Memory B cell (primary cell): ENCODE results near the gene KISS1R.
"Not testable (repeated sequence)": the region's sequence is repeated elsewhere in the genome, so short reads cannot be mapped to it uniquely, and the experiment has no call there.

Source experiments
- ATAC-seq: fragments of 150-1000 bp; cut with Tn5 transposase; 2 replicates; pipeline ENCODE4 v1.10.0; 2021; ENCODE audit warnings: low read depth, mild to moderate bottlenecking, moderate library complexity
- DNase-seq, 2 donors: peaks; one replicate each; pipeline ENCODE4 v3.0.0; 2022; ENCODE audit warnings: low spot score in 2 of 2
- H3K27ac Mint-ChIP-seq: one replicate; pipeline ENCODE4 v1.8.0; 2022; ENCODE audit warnings: mild to moderate bottlenecking, moderate library complexity, mixed read lengths
- H3K27me3 Mint-ChIP-seq: one replicate; pipeline ENCODE4 v1.8.0; 2022; ENCODE audit warnings: mixed read lengths
- H3K36me3 Mint-ChIP-seq: one replicate; pipeline ENCODE4 v1.8.0; 2022; ENCODE audit warnings: mild to moderate bottlenecking, mixed read lengths
- H3K4me1 Mint-ChIP-seq: one replicate; pipeline ENCODE4 v1.8.0; 2022; ENCODE audit warnings: mixed read lengths
- H3K4me3 Mint-ChIP-seq: one replicate; pipeline ENCODE4 v1.8.0; 2022; ENCODE audit warnings: mild to moderate bottlenecking, moderate library complexity, mixed read lengths
- H3K9me3 Mint-ChIP-seq: one replicate; pipeline ENCODE4 v1.8.0; 2022; ENCODE audit warnings: mixed read lengths

The KISS1R gene

GRCh38 chr19:950352-951066, 33.4 kb downstream of the KISS1R start:
- ATAC-seq (no peak), DNase-seq (no peak)
- H3K4me3 Mint-ChIP-seq = peak overlapping the region; percentile 54
- peak overlapping the region; percentile 89 for H3K27ac Mint-ChIP-seq
- H3K36me3 Mint-ChIP-seq = no peaks in the 10 kb centered on the region
- H3K4me1 Mint-ChIP-seq = peaks cover 26% of the 10 kb centered on the region
- no peaks in the 10 kb centered on the region for H3K9me3 Mint-ChIP-seq
- no peaks in the 10 kb centered on the region for H3K27me3 Mint-ChIP-seq

- H3K27me3 Mint-ChIP-seq = no peaks in the 10 kb centered on the region
- peaks cover 23% of the 10 kb centered on the region for H3K4me1 Mint-ChIP-seq
- H3K4me3 Mint-ChIP-seq = peak overlapping the region; percentile 77
- ATAC-seq (no peak), DNase-seq (no peak)
- peak overlapping the region; percentile 75 for H3K27ac Mint-ChIP-seq
- no peaks in the 10 kb centered on the region for H3K9me3 Mint-ChIP-seq
- H3K36me3 Mint-ChIP-seq = no peaks in the 10 kb centered on the region
Observed at GRCh38 chr19:952049-952679, 35.0 kb downstream of the KISS1R start.

- Mint-ChIP-seq H3K9me3 (no peaks in the 10 kb centered on the region), H3K27me3 (no peaks in the 10 kb centered on the region), H3K4me1 (peaks cover 19% of the 10 kb centered on the region), H3K27ac (peak overlapping the region; percentile 75), H3K4me3 (peak overlapping the region; percentile 77), H3K36me3 (no peaks in the 10 kb centered on the region)
- DNase-seq (no peak), ATAC-seq (no peak)
Observed at GRCh38 chr19:952680-953444, 35.7 kb downstream of the KISS1R start.

- Mint-ChIP-seq H3K4me3 (peak overlapping the region; percentile 77), H3K4me1 (peaks cover 17% of the 10 kb centered on the region), H3K9me3 (no peaks in the 10 kb centered on the region), H3K36me3 (no peaks in the 10 kb centered on the region), H3K27me3 (no peaks in the 10 kb centered on the region), H3K27ac (peak overlapping the region; percentile 75)
- ATAC-seq (no peak), DNase-seq (no peak)
Observed at GRCh38 chr19:953445-954271, 36.5 kb downstream of the KISS1R start.

GRCh38 chr19:954272-954671, 37.1 kb downstream of the KISS1R start:
- Mint-ChIP-seq H3K4me3 (peak overlapping the region; percentile 72), H3K9me3 (no peaks in the 10 kb centered on the region), H3K4me1 (peaks cover 17% of the 10 kb centered on the region), H3K27me3 (no peaks in the 10 kb centered on the region), H3K27ac (peak overlapping the region; percentile 62), H3K36me3 (no peaks in the 10 kb centered on the region)
- DNase-seq (no peak), ATAC-seq (no peak)

- H3K36me3 Mint-ChIP-seq = no peaks in the 10 kb centered on the region
- DNase-seq (no peak), ATAC-seq (peak; percentile 53)
- H3K4me3 Mint-ChIP-seq = peak overlapping the region; percentile 72
- H3K27ac Mint-ChIP-seq = peak overlapping the region; percentile 62
- H3K4me1 Mint-ChIP-seq = peaks cover 17% of the 10 kb centered on the region
- no peaks in the 10 kb centered on the region for H3K27me3 Mint-ChIP-seq
- no peaks in the 10 kb centered on the region for H3K9me3 Mint-ChIP-seq
Observed at GRCh38 chr19:954672-955494, 37.8 kb downstream of the KISS1R start.

- no peak overlapping the region for H3K27ac Mint-ChIP-seq
- ATAC-seq = no peak
- no peak overlapping the region for H3K4me3 Mint-ChIP-seq
Observed at GRCh38 chr19:955803-956765, 39.0 kb downstream of the KISS1R start.

GRCh38 chr19:956766-957440, 39.8 kb downstream of the KISS1R start:
- DNase-seq = no peak
- ATAC-seq = no peak
- Mint-ChIP-seq H3K4me1 (peaks cover 8% of the 10 kb centered on the region), H3K9me3 (no peaks in the 10 kb centered on the region), H3K4me3 (no peak overlapping the region), H3K27me3 (no peaks in the 10 kb centered on the region), H3K27ac (no peak overlapping the region), H3K36me3 (peaks cover 5% of the 10 kb centered on the region)

More at GRCh38 chr19:955803-956765, 39.0 kb downstream of the KISS1R start:
- Mint-ChIP-seq H3K4me1 (peaks cover 11% of the 10 kb centered on the region), H3K36me3 (peaks cover 5% of the 10 kb centered on the region), H3K9me3 (no peaks in the 10 kb centered on the region), H3K27me3 (no peaks in the 10 kb centered on the region)
- no peak for DNase-seq

GRCh38 chr19:957578-957977, 40.4 kb downstream of the KISS1R start:
- not testable (repeated sequence) for ATAC-seq, H3K4me3 Mint-ChIP-seq, H3K4me1 Mint-ChIP-seq, DNase-seq, H3K27me3 Mint-ChIP-seq, H3K9me3 Mint-ChIP-seq, H3K36me3 Mint-ChIP-seq, H3K27ac Mint-ChIP-seq

- Mint-ChIP-seq H3K4me1 (peaks cover 2% of the 10 kb centered on the region), H3K9me3 (no peaks in the 10 kb centered on the region), H3K27me3 (no peaks in the 10 kb centered on the region), H3K4me3 (no peak overlapping the region), H3K27ac (no peak overlapping the region), H3K36me3 (peaks cover 10% of the 10 kb centered on the region)
- DNase-seq (no peak), ATAC-seq (no peak)
Observed at GRCh38 chr19:958967-959855, 42.1 kb downstream of the KISS1R start.

- Mint-ChIP-seq H3K27me3 (no peaks in the 10 kb centered on the region), H3K4me3 (no peak overlapping the region), H3K36me3 (peaks cover 14% of the 10 kb centered on the region), H3K4me1 (no peaks in the 10 kb centered on the region), H3K27ac (no peak overlapping the region), H3K9me3 (no peaks in the 10 kb centered on the region)
- DNase-seq (no peak), ATAC-seq (no peak)
Observed at GRCh38 chr19:960020-960419, 42.9 kb downstream of the KISS1R start.
